T-helper 2 cell (primary cell): ENCODE results near the gene RSPO1.
"Not testable (repeated sequence)": the region's sequence is repeated elsewhere in the genome, so short reads cannot be mapped to it uniquely, and the experiment has no call there.

ENCODE experiments used
- DNase-seq, 5 experiments: peaks; one replicate each; pipeline versions ENCODE4 v3.0.0 to v3.0.0-alpha.2; 2012 to 2022
- total RNA-seq, 2 donors: gene quantifications; one replicate each; lab custom pipeline; 2026; lab: John Stamatoyannopoulos, UW

RSPO1 gene, protein sequence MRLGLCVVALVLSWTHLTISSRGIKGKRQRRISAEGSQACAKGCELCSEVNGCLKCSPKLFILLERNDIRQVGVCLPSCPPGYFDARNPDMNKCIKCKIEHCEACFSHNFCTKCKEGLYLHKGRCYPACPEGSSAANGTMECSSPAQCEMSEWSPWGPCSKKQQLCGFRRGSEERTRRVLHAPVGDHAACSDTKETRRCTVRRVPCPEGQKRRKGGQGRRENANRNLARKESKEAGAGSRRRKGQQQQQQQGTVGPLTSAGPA
- 0 reads per million in 2 donors for total RNA-seq

- DNase-seq, result no peak
These were observed at the start of gene RSPO1 for GRCh38 chr1:37634244-37634991. RSPO1 (minus strand) TSS chr1:37634892; CDS start chr1:37629661, 5,231 bp downstream.

DNA sequence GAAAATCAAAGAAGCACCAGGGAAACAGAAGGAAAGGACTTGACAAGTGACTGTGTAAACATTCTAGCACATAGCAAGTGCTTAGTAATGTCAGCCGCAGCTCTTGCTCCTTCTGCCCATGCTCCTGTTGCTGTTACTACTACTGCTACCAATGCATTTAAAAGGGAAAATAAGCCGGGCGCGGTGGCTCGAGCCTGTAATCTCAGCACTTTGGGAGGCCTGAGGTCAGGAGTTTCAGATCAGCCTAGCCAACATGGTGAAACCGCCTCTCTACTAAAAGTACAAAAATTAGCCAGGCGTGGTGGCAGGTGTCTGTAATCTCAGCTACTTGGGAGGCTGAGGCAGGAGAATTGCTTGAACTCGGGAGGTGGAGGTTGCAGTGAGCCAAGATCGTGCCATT lies 49.5 kb upstream of the RSPO1 start:
- not testable (repeated sequence) for DNase-seq

GRCh38 chr1:37682334-37682987 lies 47.8 kb upstream of the RSPO1 start:
- DNase-seq, result peak; percentile 41 to 67 (median 64)

DNA sequence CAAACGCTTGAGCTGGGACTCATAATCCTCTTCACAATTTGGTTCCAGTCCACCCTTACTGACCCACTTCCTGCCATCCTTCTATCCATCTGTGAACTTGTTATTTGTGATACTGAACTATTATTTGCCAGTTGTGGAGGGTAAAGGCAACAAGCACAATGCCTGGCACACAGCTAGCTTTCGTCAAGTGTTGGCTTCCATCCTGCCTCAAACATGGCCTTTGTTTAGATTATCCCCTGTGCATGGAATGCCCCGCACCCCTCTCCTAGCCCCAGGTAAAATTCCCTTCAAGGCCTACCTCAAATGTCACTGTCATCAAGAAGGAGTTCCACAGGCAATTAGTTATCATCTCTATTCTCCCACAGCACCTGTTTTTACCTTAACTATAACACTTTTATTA lies 46.2 kb upstream of the RSPO1 start:
- no peak for DNase-seq

- DNase-seq, result no peak
These were observed 43.1 kb upstream of the RSPO1 start for GRCh38 chr1:37677808-37678207.

- no peak for DNase-seq
These were observed 42.4 kb upstream of the RSPO1 start for GRCh38 chr1:37677143-37677439.

DNA sequence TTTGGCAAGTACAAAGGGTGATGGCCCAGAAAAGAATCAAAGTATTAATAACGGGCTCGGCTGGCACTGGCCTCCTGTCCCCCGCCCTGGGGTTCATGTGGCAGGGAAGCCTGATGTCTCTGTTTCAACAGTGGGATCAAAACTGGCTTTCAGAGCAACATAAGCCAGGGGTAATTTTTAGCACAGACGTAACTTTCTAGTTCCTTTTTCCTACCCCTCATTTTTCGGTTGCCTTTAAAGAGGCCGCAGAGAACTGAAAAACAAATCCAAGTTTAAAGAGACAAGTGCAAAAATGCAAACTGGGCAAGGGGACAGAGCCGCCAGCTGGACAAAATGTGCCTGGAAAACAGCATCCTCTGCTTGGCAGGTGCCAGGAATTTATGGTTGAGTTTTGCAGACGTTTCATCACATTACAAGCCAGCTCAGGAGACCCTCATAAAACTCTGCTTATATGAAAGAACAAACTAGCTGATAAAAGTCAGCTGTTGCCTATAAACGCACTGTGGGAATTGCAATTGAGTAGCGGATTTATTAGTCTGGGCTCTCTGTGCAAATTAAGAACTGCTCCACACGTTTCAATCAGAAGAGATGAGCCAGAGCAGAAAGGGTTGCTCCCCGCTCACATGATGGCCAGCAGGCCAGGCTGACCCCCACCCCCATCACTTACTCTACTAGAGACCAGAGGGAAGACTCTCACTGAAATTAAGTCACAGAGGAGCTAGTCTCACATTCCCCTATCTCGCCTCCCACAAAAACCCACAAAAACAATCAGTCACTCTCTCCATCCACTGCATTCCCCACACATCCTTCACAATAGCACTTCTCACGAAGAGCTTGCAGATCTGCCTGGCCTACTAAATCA lies 41.8 kb upstream of the RSPO1 start:
- DNase-seq, result no peak

DNA sequence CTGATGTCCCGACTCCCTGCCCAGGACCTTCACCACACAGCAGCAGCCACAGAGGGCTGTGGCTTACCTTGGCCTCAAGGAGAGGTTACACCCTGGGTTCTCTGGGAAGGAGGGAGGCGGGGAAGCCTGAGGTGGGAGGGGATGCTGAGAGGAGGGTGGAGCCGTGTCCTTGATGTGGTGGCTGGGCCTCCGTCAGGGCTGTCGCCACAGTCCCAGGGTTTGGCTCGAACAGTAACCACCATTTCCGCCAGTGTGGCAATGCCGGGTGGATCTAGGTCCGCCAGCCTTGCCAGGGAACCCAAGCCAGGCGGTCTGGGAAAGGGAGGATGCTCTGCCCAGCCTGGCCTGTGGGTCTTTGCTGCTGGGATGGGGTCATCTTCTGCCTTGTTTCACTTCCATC lies 39.2 kb upstream of the RSPO1 start:
- peak in 4 of 5 experiments; percentile 36 to 78 (median 72) for DNase-seq

GRCh38 chr1:37672136-37672870 lies 37.6 kb upstream of the RSPO1 start:
- DNase-seq, result no peak

- DNase-seq, result no peak
These were observed 36.6 kb upstream of the RSPO1 start for GRCh38 chr1:37671261-37671660.

DNA sequence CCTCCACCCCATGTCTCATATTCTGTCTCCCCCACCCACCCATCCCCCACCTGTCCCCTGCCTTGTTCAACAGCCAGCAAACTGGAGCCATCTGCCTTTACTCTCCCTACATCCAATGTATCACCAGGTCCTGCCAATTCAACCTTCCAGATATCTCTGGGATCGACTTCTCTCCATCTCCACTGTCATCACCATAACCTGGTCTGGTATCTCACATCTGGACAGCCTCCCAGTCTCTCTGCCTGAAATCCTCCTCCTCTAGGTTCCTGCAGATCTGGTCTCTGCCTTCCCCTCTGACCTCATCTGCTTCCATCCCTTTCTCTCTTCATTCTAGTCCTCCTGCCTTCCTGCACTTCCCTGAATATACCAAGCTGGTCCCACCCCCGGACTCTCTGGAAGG lies 35.4 kb upstream of the RSPO1 start:
- DNase-seq, result no peak

- DNase-seq, result no peak
These were observed 32.5 kb upstream of the RSPO1 start for GRCh38 chr1:37667023-37667671.

- no peak for DNase-seq
These were observed 31.7 kb upstream of the RSPO1 start for GRCh38 chr1:37666241-37666867.

GRCh38 chr1:37663426-37664000 lies 28.8 kb upstream of the RSPO1 start:
- DNase-seq, result no peak

DNA sequence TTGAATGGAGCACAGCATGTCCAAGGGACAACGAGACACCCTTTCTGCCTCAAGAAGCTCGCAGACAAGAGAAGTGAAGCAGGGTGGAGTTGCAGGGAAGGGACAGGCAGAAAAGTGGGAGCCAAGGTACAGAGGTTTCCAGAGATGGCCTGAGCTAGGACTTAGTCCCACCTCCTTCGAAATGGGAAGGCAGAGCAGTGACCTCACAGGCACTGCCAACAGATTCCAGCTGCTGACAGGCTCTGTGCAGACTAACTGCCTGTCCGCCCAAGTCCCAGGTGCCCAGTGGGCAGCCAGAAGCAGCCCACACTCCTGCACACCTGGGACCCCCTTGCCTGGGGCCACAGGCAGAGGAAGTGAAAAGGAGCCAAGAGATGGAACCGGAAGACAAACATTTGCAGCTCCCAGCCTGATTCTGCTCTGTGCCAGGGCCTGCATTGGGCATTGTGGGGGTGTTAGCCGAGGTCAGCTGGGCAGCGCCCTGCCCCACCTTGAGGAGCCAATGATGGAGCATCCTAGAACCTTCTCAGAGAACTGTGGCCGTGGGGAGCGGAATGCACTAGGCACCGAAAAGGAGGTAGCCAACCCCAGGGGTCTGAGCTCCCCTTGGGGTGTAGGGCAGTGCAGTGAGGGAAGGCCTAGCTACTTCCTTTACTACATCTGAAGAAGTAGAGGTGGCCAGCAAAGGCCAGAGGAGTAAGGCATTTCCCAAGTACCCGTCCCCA lies 27.5 kb upstream of the RSPO1 start:
- no peak for DNase-seq

GRCh38 chr1:37661401-37661800 lies 26.7 kb upstream of the RSPO1 start:
- DNase-seq, result no peak

DNA sequence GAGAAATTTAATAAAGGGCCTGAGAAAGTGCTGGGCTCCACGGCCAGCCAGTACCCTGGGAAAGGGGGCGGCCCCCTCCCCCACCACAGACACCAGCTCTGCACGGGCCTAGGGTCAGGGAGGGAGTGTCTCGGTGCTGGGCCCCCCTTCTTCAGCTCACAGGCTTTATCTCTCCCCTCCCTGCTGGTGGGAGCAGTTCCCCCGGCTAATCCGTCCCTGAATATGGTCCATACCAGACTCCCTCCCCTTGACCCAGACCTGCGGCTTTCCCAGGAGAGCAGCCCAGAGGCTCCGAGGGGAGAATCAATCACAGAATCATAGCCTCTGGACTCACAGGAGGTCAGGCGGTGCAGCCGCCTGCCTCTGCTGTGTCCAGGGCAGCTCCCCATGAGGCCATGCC lies 26.0 kb upstream of the RSPO1 start:
- no peak for DNase-seq

DNA sequence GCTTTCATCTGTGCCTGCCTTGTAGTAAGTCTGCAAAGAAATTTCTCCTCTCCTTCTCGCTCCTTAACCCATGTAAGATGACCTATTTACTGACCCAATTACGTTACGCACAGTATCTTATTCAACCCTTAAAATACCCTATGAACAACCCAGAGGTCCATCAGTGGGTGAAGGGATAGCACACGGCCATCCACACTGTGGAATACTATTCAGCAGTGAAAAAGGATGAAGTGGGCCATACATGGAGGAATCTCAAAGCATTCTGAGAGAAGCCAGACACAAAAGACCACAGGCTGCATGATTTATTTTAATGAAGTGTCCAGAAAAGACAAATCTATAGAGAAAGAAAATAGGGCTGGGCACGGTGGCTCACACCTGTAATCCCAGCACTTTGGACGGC lies 23.8 kb upstream of the RSPO1 start:
- no peak for DNase-seq

- no peak for DNase-seq
These were observed 23.1 kb upstream of the RSPO1 start for GRCh38 chr1:37657620-37658412.
